Vagina (tissue), 2 donors: ENCODE results near the gene CGB1. TPM values are rescaled to one million over a fixed set of nuclear protein-coding genes. Genes with fewer than 3 reads are reported as not detected.
"Not testable (repeated sequence)": the region's sequence is repeated elsewhere in the genome, so short reads cannot be mapped to it uniquely, and the experiment has no call there.

ENCODE experiments used
- DNase-seq, 2 donors: peaks; one replicate each; pipeline ENCODE4 v3.0.0-alpha.2; 2017; ENCODE audit errors: extremely low spot score in 2 of 2
- H3K27ac ChIP-seq: fragments of 200-600 bp; sonication (generic); one replicate; pipeline ENCODE4 v1.5.1; 2019
- H3K27me3 ChIP-seq: fragments of 200-600 bp; sonication (generic); one replicate; pipeline ENCODE4 v1.5.1; 2019
- H3K36me3 ChIP-seq, 2 donors: fragments of 200-600 bp; sonication (generic); one replicate each; pipeline ENCODE4 v1.5.1; 2017 to 2019
- H3K4me1 ChIP-seq: fragments of 200-600 bp; sonication (generic); one replicate; pipeline ENCODE4 v1.5.1; 2019
- H3K4me3 ChIP-seq, 2 donors: fragments of 200-600 bp; sonication (generic); 1 replicate in 1 of 2; 2 replicates in 1 of 2; pipeline ENCODE4 v1.5.1; 2016 to 2019
- H3K9me3 ChIP-seq: fragments of 200-600 bp; sonication (generic); one replicate; pipeline ENCODE4 v1.5.1; 2019
- CTCF ChIP-seq, 3 experiments: fragments of 450-650 bp in 2 of 3; fragments of 200-600 bp in 1 of 3; sonication (generic) in 1 of 3; IDR thresholded peaks; one replicate each; pipeline ENCODE4 v1.5.1; 2017 to 2019; ENCODE audit warnings: antibody characterized with exemption in 3 of 3, mild to moderate bottlenecking in 2 of 3, moderate library complexity in 2 of 3
- POLR2A ChIP-seq, 2 donors: fragments of 450-650 bp; IDR thresholded peaks; one replicate each; pipeline ENCODE4 v1.6.1; 2017; ENCODE audit warnings: antibody characterized with exemption in 2 of 2, mild to moderate bottlenecking in 2 of 2, moderate library complexity in 2 of 2
- POLR2AphosphoS5 ChIP-seq, 2 donors: sonication (generic); formaldehyde crosslinking; IDR thresholded peaks; one replicate each; pipeline ENCODE4 v1.9.0; 2017; ENCODE audit warnings: antibody characterized with exemption in 2 of 2, mild to moderate bottlenecking in 2 of 2, low read depth in 1 of 2; ENCODE audit not compliant: insufficient read depth in 1 of 2
- intact Hi-C: fragments of 100-400 bp; cut with DNase I; formaldehyde crosslinking; loops from one replicate; pipeline ENCODE4 v1.15.1; 2023
- total RNA-seq: library from RNA; depleted of rRNA; stranded (reverse); fragments of >200 nt; gene quantifications from one replicate; pipeline ENCODE4 v1.2.3, GENCODE V29; 2016

Gene CGB1
- total RNA-seq, 1 donor from 2014 or later, result not detected

GRCh38 chr19:49022116-49022515 is 14.6 kb downstream of the CGB1 start:
- no peak for DNase-seq
- H3K4me1 ChIP-seq, result peaks cover 26% of the 10 kb centered on the region
- no peak for TF ChIP-seq CTCF (IDR thresholded peaks at IDR 0.05)
- TF ChIP-seq POLR2AphosphoS5 (IDR thresholded peaks at IDR 0.05; ENCODE audit: insufficient read depth in 1 of 2, low read depth in 1 of 2), result no peak
- TF ChIP-seq POLR2A (IDR thresholded peaks at IDR 0.05), result no peak
- H3K36me3 ChIP-seq, result no peaks in the 10 kb centered on the region
- H3K27ac ChIP-seq, result no peak overlapping the region
- no peaks in the 10 kb centered on the region for H3K9me3 ChIP-seq
- peaks cover 6% of the 10 kb centered on the region for H3K27me3 ChIP-seq
- H3K4me3 ChIP-seq, result no peak overlapping the region
- intact Hi-C loops, result no loop called here

- Histone ChIP-seq H3K4me1 (peaks cover 26% of the 10 kb centered on the region), H3K9me3 (no peaks in the 10 kb centered on the region), H3K27ac (no peak overlapping the region), H3K4me3 (no peak overlapping the region), H3K27me3 (peaks cover 6% of the 10 kb centered on the region), H3K36me3 (no peaks in the 10 kb centered on the region)
- no peak for DNase-seq
- no peak for TF ChIP-seq POLR2AphosphoS5 (IDR thresholded peaks at IDR 0.05; ENCODE audit: insufficient read depth in 1 of 2, low read depth in 1 of 2)
- TF ChIP-seq POLR2A (IDR thresholded peaks at IDR 0.05), result no peak
- no peak for TF ChIP-seq CTCF (IDR thresholded peaks at IDR 0.05)
- intact Hi-C loops, result no loop called here
Measured at GRCh38 chr19:49020931-49021895, 15.5 kb downstream of the CGB1 start.

- Histone ChIP-seq H3K4me3 (no peak overlapping the region), H3K27me3 (peaks cover 6% of the 10 kb centered on the region), H3K9me3 (no peaks in the 10 kb centered on the region), H3K27ac (no peak overlapping the region), H3K4me1 (peaks cover 26% of the 10 kb centered on the region), H3K36me3 (peaks cover 0 to 3% of the 10 kb centered on the region in 2 donors)
- intact Hi-C loops, result no loop called here
- TF ChIP-seq POLR2A (IDR thresholded peaks at IDR 0.05) (no peak), CTCF (IDR thresholded peaks at IDR 0.05) (no peak), POLR2AphosphoS5 (IDR thresholded peaks at IDR 0.05; ENCODE audit: insufficient read depth in 1 of 2, low read depth in 1 of 2) (no peak)
- no peak for DNase-seq
Measured at GRCh38 chr19:49020342-49020741, 16.4 kb downstream of the CGB1 start.

GRCh38 chr19:49019242-49019932 is 17.3 kb downstream of the CGB1 start:
- no peak for DNase-seq

GRCh38 chr19:49018388-49019241 is 18.1 kb downstream of the CGB1 start:
- H3K9me3 ChIP-seq, H3K36me3 ChIP-seq, intact Hi-C loops, H3K27ac ChIP-seq, H3K27me3 ChIP-seq, DNase-seq: not testable (repeated sequence)
- Histone ChIP-seq H3K4me3 (peak overlapping the region; percentile 44 to 45), H3K4me1 (peaks cover 26% of the 10 kb centered on the region)

More at GRCh38 chr19:49019242-49019932, 17.3 kb downstream of the CGB1 start:
- H3K27ac ChIP-seq, result no peak overlapping the region
- H3K4me3 ChIP-seq, result peak overlapping the region; percentile 44 to 45
- peaks cover 26% of the 10 kb centered on the region for H3K4me1 ChIP-seq
- peaks cover 6% of the 10 kb centered on the region for H3K27me3 ChIP-seq
- TF ChIP-seq POLR2A (IDR thresholded peaks at IDR 0.05) (no peak), POLR2AphosphoS5 (IDR thresholded peaks at IDR 0.05; ENCODE audit: insufficient read depth in 1 of 2, low read depth in 1 of 2) (peak in 1 of 2 donors; percentile 15)
- H3K36me3 ChIP-seq, result peaks cover 0 to 8% of the 10 kb centered on the region in 2 donors
- H3K9me3 ChIP-seq, result no peaks in the 10 kb centered on the region
- intact Hi-C loops, result no loop called here
